Gastrocnemius medialis (tissue), 4 donors: Measurements from ENCODE around the gene SPECC1L. TPM values are rescaled to one million over a fixed set of nuclear protein-coding genes. Genes with fewer than 3 reads are reported as not detected.

Experiments used
- ATAC-seq, 2 donors: fragments of 150-250 bp; one replicate each; pipeline ENCODE4 v1.9.1; 2016
- DNase-seq, 2 donors: peaks; one replicate each; pipeline ENCODE4 v3.0.0-alpha.2; 2019
- H3K27ac ChIP-seq, 4 donors: fragments of 200-600 bp; sonication (generic); 1 replicate in 1 of 4; 2 replicates in 3 of 4; pipeline ENCODE4 v1.5.1; 2016 to 2018; ENCODE audit warnings: mild to moderate bottlenecking in 2 of 4, moderate library complexity in 1 of 4
- H3K27me3 ChIP-seq, 3 donors: fragments of 200-600 bp; sonication (generic) in 2 of 3; 1 replicate in 1 of 3; 2 replicates in 2 of 3; pipeline versions ENCODE4 v1.5.1 to v1.6.0; 2016 to 2019; ENCODE audit warnings: mild to moderate bottlenecking in 1 of 3, moderate library complexity in 1 of 3
- H3K36me3 ChIP-seq, 2 donors: fragments of 200-600 bp; sonication (generic) in 1 of 2; one replicate each; pipeline ENCODE4 v1.5.1; 2017 to 2018
- H3K4me1 ChIP-seq, 2 donors: fragments of 200-600 bp; sonication (generic) in 1 of 2; one replicate each; pipeline ENCODE4 v1.5.1; 2016 to 2017; ENCODE audit warnings: mild to moderate bottlenecking in 2 of 2
- H3K4me3 ChIP-seq, 4 donors: fragments of 200-600 bp; sonication (generic) in 3 of 4; 1 replicate in 1 of 4; 2 replicates in 3 of 4; pipeline ENCODE4 v1.5.1; 2016 to 2019; ENCODE audit warnings: mild to moderate bottlenecking in 2 of 4
- H3K9me3 ChIP-seq, 3 donors: fragments of 200-600 bp; sonication (generic) in 2 of 3; 1 replicate in 1 of 3; 2 replicates in 2 of 3; pipeline ENCODE4 v1.5.1; 2016 to 2019
- CTCF ChIP-seq, 5 experiments: fragments of 450-650 bp in 3 of 5; fragments of 200-600 bp in 2 of 5; sonication (generic) in 2 of 5; IDR thresholded peaks in 4 of 5; conservative IDR thresholded peaks in 1 of 5; 1 replicate in 4 of 5; 2 replicates in 1 of 5; pipeline ENCODE4 v1.5.1; 2016 to 2019; ENCODE audit warnings: antibody characterized with exemption in 5 of 5, mild to moderate bottlenecking in 3 of 5, moderate library complexity in 3 of 5
- POLR2A ChIP-seq, 2 donors: fragments of 450-650 bp; IDR thresholded peaks; one replicate each; pipeline ENCODE4 v1.6.1; 2017; ENCODE audit warnings: antibody characterized with exemption in 2 of 2, mild to moderate bottlenecking in 2 of 2, moderate library complexity in 2 of 2
- in situ Hi-C, 4 donors: fragments of 200-750 bp; cut with MboI; loops; one replicate each; pipeline versions ENCODE4 v1.15.0 to v1.8.0; 2017; ENCODE audit warnings: low sequenced_read_pairs in 4 of 4
- intact Hi-C: fragments of 100-400 bp; cut with DNase I; formaldehyde crosslinking; loops from one replicate; pipeline ENCODE4 v1.15.1; 2023; ENCODE audit warnings: low total_unique reads
- total RNA-seq, 4 donors: library from RNA; depleted of rRNA; stranded (reverse); fragments of >200 nt; gene quantifications; one replicate each; pipeline versions ENCODE4 v1.1.0 to v1.2.3, GENCODE V29; 2016

The SPECC1L gene
- total RNA-seq, 4 donors from 2014 or later = 16.2 to 19.9 (median 18.7) TPM

GRCh38 chr22:24330636-24331035 is 60.0 kb downstream of the SPECC1L start:
- intact Hi-C loops = no loop called here
- peaks cover 0 to 46% of the 10 kb centered on the region in 2 donors for H3K36me3 ChIP-seq

GRCh38 chr22:24331468-24332440 is 61.1 kb downstream of the SPECC1L start:
- TF ChIP-seq POLR2A (IDR thresholded peaks at IDR 0.05) (no peak), CTCF (IDR thresholded peaks at IDR 0.05 in 4 of 5, conservative IDR thresholded peaks at IDR 0.05 in 1 of 5) (no peak)
- Histone ChIP-seq H3K36me3 (peaks cover 0 to 55% of the 10 kb centered on the region in 2 donors), H3K27me3 (no peaks in the 10 kb centered on the region), H3K4me3 (no peak overlapping the region), H3K9me3 (no peaks in the 10 kb centered on the region), H3K27ac (no peak overlapping the region), H3K4me1 (no peaks in the 10 kb centered on the region)
- intact Hi-C loops = no loop called here
- DNase-seq (no peak), ATAC-seq (no peak)
- in situ Hi-C loops = no loop called here

More at GRCh38 chr22:24330636-24331035, 60.0 kb downstream of the SPECC1L start:
- Histone ChIP-seq H3K9me3 (no peaks in the 10 kb centered on the region), H3K4me1 (no peaks in the 10 kb centered on the region), H3K27me3 (no peaks in the 10 kb centered on the region), H3K4me3 (no peak overlapping the region), H3K27ac (no peak overlapping the region)
- ATAC-seq (no peak), DNase-seq (no peak)
- TF ChIP-seq POLR2A (IDR thresholded peaks at IDR 0.05) = no peak
- no peak for TF ChIP-seq CTCF (IDR thresholded peaks at IDR 0.05 in 4 of 5, conservative IDR thresholded peaks at IDR 0.05 in 1 of 5)
- in situ Hi-C loops = no loop called here

GRCh38 chr22:24333301-24333700 is 62.7 kb downstream of the SPECC1L start:
- no peaks in the 10 kb centered on the region for H3K27me3 ChIP-seq
- peaks cover 2 to 3% of the 10 kb centered on the region in 2 donors for H3K4me1 ChIP-seq
- H3K9me3 ChIP-seq = no peaks in the 10 kb centered on the region
- no peak for TF ChIP-seq POLR2A (IDR thresholded peaks at IDR 0.05)
- TF ChIP-seq CTCF (IDR thresholded peaks at IDR 0.05 in 4 of 5, conservative IDR thresholded peaks at IDR 0.05 in 1 of 5) = no peak
- no peak for ATAC-seq
- no peak for DNase-seq
- intact Hi-C loops (no loop called here), in situ Hi-C loops (no loop called here)
- peaks cover 0 to 49% of the 10 kb centered on the region in 2 donors for H3K36me3 ChIP-seq
- no peak overlapping the region for H3K4me3 ChIP-seq
- H3K27ac ChIP-seq = no peak overlapping the region

- in situ Hi-C loops = no loop called here
- no peak overlapping the region for H3K27ac ChIP-seq
Measured at GRCh38 chr22:24335496-24335895, 64.9 kb downstream of the SPECC1L start.

More at GRCh38 chr22:24335496-24335895, 64.9 kb downstream of the SPECC1L start:
- H3K9me3 ChIP-seq = no peaks in the 10 kb centered on the region
- no peaks in the 10 kb centered on the region for H3K27me3 ChIP-seq
- ATAC-seq = no peak
- H3K4me3 ChIP-seq = no peak overlapping the region
- peaks cover 18 to 21% of the 10 kb centered on the region in 2 donors for H3K4me1 ChIP-seq
- DNase-seq = no peak
- intact Hi-C loops = no loop called here
- H3K36me3 ChIP-seq = peaks cover 0 to 38% of the 10 kb centered on the region in 2 donors
- TF ChIP-seq CTCF (IDR thresholded peaks at IDR 0.05 in 4 of 5, conservative IDR thresholded peaks at IDR 0.05 in 1 of 5) = no peak
- no peak for TF ChIP-seq POLR2A (IDR thresholded peaks at IDR 0.05)
